ENCODE measurements around the gene KRT6A. TPM values are rescaled to one million over a fixed set of nuclear protein-coding genes. Genes with fewer than 3 reads are reported as not detected.
"Not testable (repeated sequence)": the region's sequence is repeated elsewhere in the genome, so short reads cannot be mapped to it uniquely, and the experiment has no call there.

Gene KRT6A
- total and polyA plus RNA-seq, 4 experiments from 2014 or later, result not detected

DNA sequence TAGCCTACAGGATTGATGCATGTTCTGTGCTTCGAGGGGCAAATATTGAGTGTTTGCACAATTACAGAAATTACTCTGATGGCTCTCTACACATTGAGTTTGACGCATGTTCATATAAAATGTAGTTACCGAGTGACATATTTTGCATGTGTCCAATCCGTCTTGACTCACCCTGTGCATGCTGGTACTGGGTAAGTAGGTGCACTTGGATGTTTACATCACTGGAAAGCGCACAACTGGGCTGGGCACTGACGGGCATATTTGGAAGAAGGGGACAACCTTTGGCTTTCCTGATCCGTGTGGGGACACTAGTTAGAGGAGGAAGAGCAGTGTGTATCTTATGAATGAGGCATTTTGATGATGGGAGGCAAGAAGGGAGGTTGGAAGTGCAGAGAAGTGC lies 4.9 kb upstream of the KRT6A start:
- Histone ChIP-seq H3K27me3 (ENCODE audit: insufficient read depth, low read length) (no peaks in the 10 kb centered on the region), H3K4me1 (ENCODE audit: insufficient read depth, low read length) (no peaks in the 10 kb centered on the region), H3K9me3 (ENCODE audit: control insufficient read depth in 1 of 2, low read length in 2 of 2) (no peaks in the 10 kb centered on the region), H3K36me3 (ENCODE audit: insufficient read depth, low read length) (no peaks in the 10 kb centered on the region), H3K27ac (ENCODE audit: low read depth, low read length) (no peak overlapping the region), H3K4me3 (ENCODE audit: low read length in 2 of 2) (no peak overlapping the region)
- CTCF ChIA-PET (ENCODE audit: partially characterized antibody), result no interaction called here
- intact Hi-C loops (cut with micrococcal nuclease), result no loop called here
- H3K27me3 Mint-ChIP-seq, result peaks cover 16 to 27% of the 10 kb centered on the region in 2 donors
- H3K4me1 Mint-ChIP-seq, result no peaks in the 10 kb centered on the region
- no peak overlapping the region for H3K27ac Mint-ChIP-seq
- peaks cover 0 to 2% (median 0%) of the 10 kb centered on the region in 8 donors for H3K9me3 Mint-ChIP-seq
- DNase-seq, result no peak
- no peak overlapping the region for H3K4me3 Mint-ChIP-seq
- POLR2A ChIA-PET (ENCODE audit: partially characterized antibody), result no interaction called here
- no peaks in the 10 kb centered on the region for H3K36me3 Mint-ChIP-seq

DNA sequence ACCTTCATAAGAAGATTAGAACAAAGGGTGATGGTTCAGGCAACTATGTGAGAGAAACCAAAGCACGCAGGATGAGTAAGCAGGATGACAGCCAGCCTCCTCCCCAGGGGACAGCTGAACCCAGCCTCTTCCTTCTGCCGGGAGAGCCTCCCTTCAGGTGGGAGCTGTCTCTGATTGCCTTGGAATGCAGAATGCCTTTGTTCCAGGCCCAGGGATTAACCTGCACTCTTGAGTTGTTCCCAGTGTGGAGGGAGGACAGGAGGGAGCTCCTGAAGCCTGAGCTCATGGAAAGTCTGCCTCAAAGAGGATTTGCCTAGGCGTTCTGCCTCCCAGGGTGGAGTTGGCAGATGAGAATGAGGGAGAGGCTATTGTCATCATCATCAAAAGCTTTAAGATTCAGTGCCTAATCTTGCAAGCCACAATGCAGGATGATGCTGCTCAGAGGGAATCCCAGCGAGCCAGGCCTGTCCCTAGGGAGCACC lies 3.6 kb upstream of the KRT6A start:
- H3K4me3 Mint-ChIP-seq, result no peak overlapping the region
- intact Hi-C loops (cut with micrococcal nuclease), result no loop called here
- CTCF ChIA-PET (ENCODE audit: partially characterized antibody), result no interaction called here

DNA sequence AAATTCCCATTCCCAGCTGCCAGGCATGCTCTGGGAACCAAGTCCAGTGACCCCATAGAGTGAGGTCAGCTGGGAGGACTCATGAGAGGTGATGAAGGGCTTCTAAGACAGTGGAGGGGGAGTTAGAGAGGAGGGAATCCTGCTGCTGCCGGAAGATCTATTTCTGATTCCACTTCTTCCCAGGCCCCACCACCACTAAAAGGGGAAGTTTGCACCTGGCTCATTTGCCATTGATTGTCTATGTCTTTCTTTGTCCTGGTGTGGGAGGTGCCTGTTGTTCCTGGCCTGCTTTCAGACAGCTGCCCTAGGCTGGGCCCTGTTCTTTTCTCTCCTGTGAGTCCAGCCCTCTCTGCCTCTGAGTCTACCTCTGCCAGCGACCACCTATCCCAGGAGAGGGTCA lies 3.0 kb upstream of the KRT6A start:
- Histone ChIP-seq H3K4me3 (ENCODE audit: low read length in 2 of 2) (no peak overlapping the region), H3K27ac (ENCODE audit: low read depth, low read length) (no peak overlapping the region), H3K9me3 (ENCODE audit: control insufficient read depth in 1 of 2, low read length in 2 of 2) (no peaks in the 10 kb centered on the region), H3K27me3 (ENCODE audit: insufficient read depth, low read length) (no peaks in the 10 kb centered on the region), H3K36me3 (ENCODE audit: insufficient read depth, low read length) (no peaks in the 10 kb centered on the region), H3K4me1 (ENCODE audit: insufficient read depth, low read length) (no peaks in the 10 kb centered on the region)
- H3K36me3 Mint-ChIP-seq, result no peaks in the 10 kb centered on the region
- no peak overlapping the region for H3K4me3 Mint-ChIP-seq
- intact Hi-C loops (cut with micrococcal nuclease), result no loop called here
- POLR2A ChIA-PET (ENCODE audit: partially characterized antibody), result no interaction called here
- CTCF ChIA-PET (ENCODE audit: partially characterized antibody), result no interaction called here
- H3K9me3 Mint-ChIP-seq, result peaks cover 0 to 2% (median 0%) of the 10 kb centered on the region in 8 donors
- no peak for DNase-seq
- no peaks in the 10 kb centered on the region for H3K4me1 Mint-ChIP-seq
- H3K27me3 Mint-ChIP-seq, result peaks cover 18 to 36% of the 10 kb centered on the region in 2 donors
- no peak overlapping the region for H3K27ac Mint-ChIP-seq

More for the DNA sequence above, 3.6 kb upstream of the KRT6A start:
- no peak overlapping the region for H3K27ac Mint-ChIP-seq
- Histone ChIP-seq H3K27me3 (ENCODE audit: insufficient read depth, low read length) (no peaks in the 10 kb centered on the region), H3K4me1 (ENCODE audit: insufficient read depth, low read length) (no peaks in the 10 kb centered on the region), H3K4me3 (ENCODE audit: low read length in 2 of 2) (no peak overlapping the region), H3K27ac (ENCODE audit: low read depth, low read length) (no peak overlapping the region), H3K36me3 (ENCODE audit: insufficient read depth, low read length) (no peaks in the 10 kb centered on the region), H3K9me3 (ENCODE audit: control insufficient read depth in 1 of 2, low read length in 2 of 2) (no peaks in the 10 kb centered on the region)
- POLR2A ChIA-PET (ENCODE audit: partially characterized antibody), result no interaction called here
- H3K9me3 Mint-ChIP-seq, result peaks cover 0 to 2% (median 0%) of the 10 kb centered on the region in 8 donors
- DNase-seq, result no peak
- H3K4me1 Mint-ChIP-seq, result no peaks in the 10 kb centered on the region
- no peaks in the 10 kb centered on the region for H3K36me3 Mint-ChIP-seq
- peaks cover 19 to 32% of the 10 kb centered on the region in 2 donors for H3K27me3 Mint-ChIP-seq

DNA sequence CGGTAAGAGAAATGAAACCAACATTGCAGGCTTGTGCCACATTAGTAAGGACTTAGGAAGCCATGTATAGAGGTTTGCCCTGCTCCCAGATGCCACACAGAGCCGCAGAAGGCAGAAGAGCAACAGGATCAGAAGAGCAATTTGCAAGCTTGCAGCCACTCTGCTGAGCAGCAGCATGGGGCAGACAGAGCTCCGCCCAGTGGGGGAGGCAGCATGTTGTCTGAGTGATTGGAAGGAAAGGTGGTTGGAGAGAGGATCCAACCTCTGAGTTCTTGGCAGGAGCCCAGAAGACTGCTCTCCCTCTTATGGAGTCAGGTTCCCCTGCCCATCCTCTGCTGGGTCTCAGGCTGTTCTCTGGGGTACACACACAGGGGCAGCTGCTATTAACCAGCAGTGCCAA lies 2.3 kb upstream of the KRT6A start:
- H3K4me3 Mint-ChIP-seq, result no peak overlapping the region
- H3K36me3 Mint-ChIP-seq, result no peaks in the 10 kb centered on the region
- DNase-seq, result no peak
- no peak overlapping the region for H3K27ac Mint-ChIP-seq
- ChIA-PET POLR2A (ENCODE audit: partially characterized antibody) (no interaction called here), CTCF (ENCODE audit: partially characterized antibody) (no interaction called here)
- H3K4me1 ChIP-seq (ENCODE audit: insufficient read depth, low read length), result no peaks in the 10 kb centered on the region
- H3K9me3 Mint-ChIP-seq, result no peaks in the 10 kb centered on the region
- H3K4me1 Mint-ChIP-seq, result no peaks in the 10 kb centered on the region
- no peaks in the 10 kb centered on the region for H3K36me3 ChIP-seq (ENCODE audit: insufficient read depth, low read length)
- intact Hi-C loops (cut with micrococcal nuclease), result no loop called here
- peaks cover 21 to 39% of the 10 kb centered on the region in 2 donors for H3K27me3 Mint-ChIP-seq
- no peak overlapping the region for H3K27ac ChIP-seq (ENCODE audit: low read depth, low read length)
- H3K9me3 ChIP-seq (ENCODE audit: control insufficient read depth in 1 of 2, low read length in 2 of 2), result no peaks in the 10 kb centered on the region
- no peaks in the 10 kb centered on the region for H3K27me3 ChIP-seq (ENCODE audit: insufficient read depth, low read length)
- no peak overlapping the region for H3K4me3 ChIP-seq (ENCODE audit: low read length in 2 of 2)

DNA sequence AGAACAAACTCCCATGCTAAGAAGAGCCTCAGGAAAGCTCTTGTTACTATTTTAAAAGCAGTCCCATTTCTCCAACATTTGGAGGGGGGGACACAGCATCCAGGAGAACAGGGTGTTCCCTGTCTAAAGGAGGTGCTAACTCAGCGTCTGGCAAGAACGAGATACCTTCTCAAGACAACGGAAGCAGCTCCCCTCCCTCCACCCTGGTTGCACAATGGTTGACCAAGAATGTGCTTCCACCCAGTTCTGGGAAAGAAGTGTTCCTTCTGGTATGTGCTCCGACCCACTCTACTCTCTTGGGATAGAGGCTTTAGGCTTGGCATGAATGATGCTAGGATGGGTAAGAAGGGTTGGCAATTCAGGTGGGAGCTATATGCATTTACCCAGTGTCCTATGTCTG lies 1.5 kb upstream of the KRT6A start:
- Mint-ChIP-seq H3K9me3 (no peaks in the 10 kb centered on the region), H3K4me3 (no peak overlapping the region), H3K36me3 (no peaks in the 10 kb centered on the region), H3K27ac (no peak overlapping the region), H3K27me3 (peaks cover 21 to 39% of the 10 kb centered on the region in 2 donors), H3K4me1 (no peaks in the 10 kb centered on the region)
- Histone ChIP-seq H3K9me3 (ENCODE audit: control insufficient read depth in 1 of 2, low read length in 2 of 2) (no peaks in the 10 kb centered on the region), H3K27ac (ENCODE audit: low read depth, low read length) (no peak overlapping the region), H3K36me3 (ENCODE audit: insufficient read depth, low read length) (no peaks in the 10 kb centered on the region), H3K4me3 (ENCODE audit: low read length in 2 of 2) (no peak overlapping the region), H3K4me1 (ENCODE audit: insufficient read depth, low read length) (no peaks in the 10 kb centered on the region), H3K27me3 (ENCODE audit: insufficient read depth, low read length) (no peaks in the 10 kb centered on the region)
- intact Hi-C loops (cut with micrococcal nuclease), result no loop called here
- POLR2A ChIA-PET (ENCODE audit: partially characterized antibody), result no interaction called here
- no peak for DNase-seq
- CTCF ChIA-PET (ENCODE audit: partially characterized antibody), result interaction anchor here (0.8 to 1.8 kb wide), 2 partner anchors 12 to 385 kb away, joined by 3 to 4 read pairs; no protein-coding TSS in a partner anchor

DNA sequence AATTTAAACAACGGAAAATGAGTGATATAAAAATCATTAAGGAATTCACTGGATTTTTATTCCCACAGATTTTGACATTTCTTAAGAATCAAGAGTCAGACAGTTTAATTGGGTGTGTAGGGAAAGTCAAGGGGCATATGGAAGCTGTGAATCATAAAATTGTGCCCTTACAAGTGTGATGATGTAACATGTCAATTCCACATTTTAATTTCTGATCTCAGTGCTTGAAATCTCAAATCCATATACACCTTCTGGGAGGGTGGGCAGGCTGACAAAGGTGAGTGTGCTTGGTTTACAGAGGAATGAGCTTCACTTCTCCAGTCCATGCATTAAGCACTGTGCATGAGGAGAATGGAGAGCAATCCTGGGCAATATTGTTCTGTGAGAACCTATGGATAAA lies 1.0 kb upstream of the KRT6A start:
- H3K9me3 ChIP-seq (ENCODE audit: control insufficient read depth in 1 of 2, low read length in 2 of 2), result no peaks in the 10 kb centered on the region
- no peaks in the 10 kb centered on the region for H3K36me3 ChIP-seq (ENCODE audit: insufficient read depth, low read length)
- Mint-ChIP-seq H3K4me1 (no peaks in the 10 kb centered on the region), H3K27ac (no peak overlapping the region), H3K4me3 (no peak overlapping the region), H3K27me3 (peaks cover 21 to 39% of the 10 kb centered on the region in 2 donors), H3K9me3 (no peaks in the 10 kb centered on the region), H3K36me3 (no peaks in the 10 kb centered on the region)
- intact Hi-C loops (cut with micrococcal nuclease), result no loop called here
- POLR2A ChIA-PET (ENCODE audit: partially characterized antibody), result no interaction called here
- DNase-seq, result no peak
- H3K27me3 ChIP-seq (ENCODE audit: insufficient read depth, low read length), result no peaks in the 10 kb centered on the region
- no peaks in the 10 kb centered on the region for H3K4me1 ChIP-seq (ENCODE audit: insufficient read depth, low read length)
- CTCF ChIA-PET (ENCODE audit: partially characterized antibody), result interaction anchor here (0.6 to 1.8 kb wide), 3 partner anchors 12 to 385 kb away, joined by 3 to 5 read pairs (median 4); no protein-coding TSS in a partner anchor
- H3K4me3 ChIP-seq (ENCODE audit: low read length in 2 of 2), result no peak overlapping the region
- H3K27ac ChIP-seq (ENCODE audit: low read depth, low read length), result no peak overlapping the region

DNA sequence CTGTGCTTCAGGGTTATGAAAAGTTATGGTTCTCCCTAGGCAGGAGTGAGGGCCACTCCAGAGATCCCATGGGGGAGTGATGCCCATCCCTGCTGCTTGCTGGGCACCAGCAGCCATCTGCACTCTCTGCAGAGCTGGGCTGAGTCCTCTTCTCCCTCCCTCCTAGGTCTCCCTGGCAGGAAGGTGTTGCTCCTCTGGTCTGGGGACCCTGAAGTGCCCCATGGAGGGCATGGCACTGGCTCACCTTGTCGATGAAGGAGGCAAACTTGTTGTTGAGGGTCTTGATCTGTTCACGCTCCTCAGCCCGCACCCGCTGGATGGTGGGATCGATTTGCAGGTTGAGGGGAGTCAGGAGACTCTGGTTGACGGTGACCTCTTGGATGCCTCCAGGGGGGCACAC lies 652 bp downstream of the KRT6A start:
- H3K9me3 ChIP-seq (ENCODE audit: control insufficient read depth in 1 of 2, low read length in 2 of 2); H3K36me3 Mint-ChIP-seq; intact Hi-C loops (cut with micrococcal nuclease); DNase-seq; H3K27me3 ChIP-seq (ENCODE audit: insufficient read depth, low read length); POLR2A ChIA-PET (ENCODE audit: partially characterized antibody); H3K27ac Mint-ChIP-seq; H3K9me3 Mint-ChIP-seq; H3K4me1 ChIP-seq (ENCODE audit: insufficient read depth, low read length); H3K27ac ChIP-seq (ENCODE audit: low read depth, low read length); H3K4me1 Mint-ChIP-seq; H3K4me3 Mint-ChIP-seq; H3K4me3 ChIP-seq (ENCODE audit: low read length in 2 of 2); CTCF ChIA-PET (ENCODE audit: partially characterized antibody); H3K36me3 ChIP-seq (ENCODE audit: insufficient read depth, low read length): not testable (repeated sequence)
- peaks cover 16 to 38% of the 10 kb centered on the region in 2 donors for H3K27me3 Mint-ChIP-seq

DNA sequence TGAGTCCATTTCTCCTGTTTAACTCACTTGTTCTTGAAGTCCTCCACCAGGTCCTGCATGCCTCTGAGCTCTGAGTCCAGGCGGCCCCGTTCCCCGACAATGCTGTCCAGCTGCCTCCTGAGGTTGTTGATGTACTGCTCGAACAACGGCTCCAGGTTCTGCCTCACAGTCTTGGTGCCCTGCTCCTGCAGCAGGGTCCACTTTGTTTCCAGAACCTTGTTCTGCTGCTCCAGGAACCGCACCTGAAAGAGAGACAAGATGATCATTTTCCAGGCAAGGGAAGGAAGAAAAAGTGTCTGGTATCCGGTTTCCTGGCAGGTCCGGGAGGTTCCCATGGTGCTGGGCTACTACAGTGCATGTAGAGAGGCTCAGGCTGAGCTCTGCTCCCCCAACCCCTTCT lies 1.6 kb downstream of the KRT6A start:
- H3K9me3 Mint-ChIP-seq; intact Hi-C loops (cut with micrococcal nuclease); H3K4me1 Mint-ChIP-seq; H3K27ac Mint-ChIP-seq; DNase-seq; H3K4me1 ChIP-seq (ENCODE audit: insufficient read depth, low read length); H3K36me3 ChIP-seq (ENCODE audit: insufficient read depth, low read length); CTCF ChIA-PET (ENCODE audit: partially characterized antibody); H3K27me3 ChIP-seq (ENCODE audit: insufficient read depth, low read length); H3K9me3 ChIP-seq (ENCODE audit: control insufficient read depth in 1 of 2, low read length in 2 of 2); H3K4me3 ChIP-seq (ENCODE audit: low read length in 2 of 2); H3K36me3 Mint-ChIP-seq; POLR2A ChIA-PET (ENCODE audit: partially characterized antibody); H3K4me3 Mint-ChIP-seq; H3K27ac ChIP-seq (ENCODE audit: low read depth, low read length): not testable (repeated sequence)
- H3K27me3 Mint-ChIP-seq, result peaks cover 16 to 44% of the 10 kb centered on the region in 2 donors

Measured in CD4-positive, alpha-beta memory T cell (primary cell).